ENCODE results near the gene ERAL1. TPM values are rescaled to one million over a fixed set of nuclear protein-coding genes. Genes with fewer than 3 reads are reported as not detected.

ERAL1 gene
- total RNA-seq (2013) = 11.0 TPM
- polyA plus RNA-seq = 10 to 100 TPM; 27.7 to 34.5 (median 33.8) TPM
- polyA minus RNA-seq = 10.7 and 14.7 TPM in 2 replicates
- 2.0 to 6.6 (median 5.0) reads per million in 11 experiments for total RNA-seq

DNA sequence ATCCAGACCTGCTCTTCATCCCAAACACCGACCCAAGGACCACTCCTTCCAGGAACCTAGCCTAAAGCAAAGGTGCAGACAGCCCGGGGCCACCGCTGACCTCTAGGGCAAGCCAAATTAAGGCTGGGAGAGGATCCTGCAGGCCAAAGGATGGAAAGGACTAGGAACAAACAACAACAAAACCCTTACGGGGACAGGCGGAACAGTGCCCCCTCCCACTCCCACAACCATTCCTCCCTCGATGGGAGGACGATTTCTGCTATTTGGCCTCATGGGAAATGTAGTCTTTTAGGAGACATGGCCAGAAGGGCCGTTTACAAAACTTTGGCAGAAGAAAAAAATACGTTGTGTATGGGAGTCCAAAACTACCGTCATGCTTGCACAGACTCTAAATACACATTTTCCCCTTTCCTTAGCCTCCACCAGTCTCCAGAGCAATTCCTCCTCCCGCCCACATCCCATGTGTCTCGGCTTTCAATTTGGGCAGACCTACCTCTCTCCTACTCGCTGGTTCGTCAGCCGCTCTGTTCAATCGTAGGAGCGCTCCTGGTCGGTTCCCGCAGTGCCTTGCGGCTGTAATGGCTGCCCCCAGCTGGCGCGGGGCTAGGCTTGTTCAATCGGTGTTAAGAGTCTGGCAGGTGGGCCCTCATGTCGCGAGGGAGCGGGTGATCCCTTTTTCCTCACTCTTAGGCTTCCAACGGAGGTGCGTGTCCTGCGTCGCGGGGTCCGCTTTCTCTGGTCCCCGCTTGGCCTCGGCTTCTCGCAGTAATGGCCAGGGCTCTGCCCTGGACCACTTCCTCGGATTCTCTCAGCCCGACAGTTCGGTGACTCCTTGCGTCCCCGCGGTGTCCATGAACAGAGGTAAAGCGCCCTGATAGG is at the start of gene ERAL1:
ERAL1 (plus strand) TSS at position 560 of the 879 bp plus-strand sequence; CDS start at position 579, 19 bp downstream.
- Mint-ChIP-seq H3K4me1 (peaks cover 13% of the 10 kb centered on the region), H3K27ac (peak within 1 kb of the TSS; percentile 83 to 96 (median 90)), H3K4me3 (peak within 1 kb of the TSS; percentile 95 to 98), H3K36me3 (peaks cover 27 to 35% of the 10 kb centered on the region in 2 donors), H3K27me3 (ENCODE audit: low read depth in 3 of 3) (peaks cover 0 to 4% (median 1%) of the 10 kb centered on the region in 3 donors), H3K9me3 (no peaks in the 10 kb centered on the region)
- Histone ChIP-seq H3K27ac (ENCODE audit: low read depth in 1 of 2, low read length in 2 of 2) (peak within 1 kb of the TSS; percentile 52 to 86), H3K79me2 (ENCODE audit: insufficient read depth, low read length) (peaks cover 14% of the 10 kb centered on the region), H2AFZ (ENCODE audit: insufficient read depth, low read depth, low read length, poor library complexity, severe bottlenecking) (peak within 1 kb of the TSS; percentile 92), H3K9ac (ENCODE audit: insufficient read depth, low read length, poor library complexity, severe bottlenecking) (peak within 1 kb of the TSS; percentile 82), H3K4me1 (ENCODE audit: control insufficient read depth in 1 of 2, insufficient read depth in 2 of 2, low read length in 2 of 2) (peaks cover 12 to 17% of the 10 kb centered on the region in 2 donors), H3K27me3 (ENCODE audit: control insufficient read depth in 2 of 2, insufficient read depth in 2 of 2, low read length in 2 of 2) (no peaks in the 10 kb centered on the region), H3K9me3 (replicated peaks in 1 of 2; ENCODE audit: control insufficient read depth in 1 of 2, insufficient read depth in 1 of 2, low read length in 2 of 2) (no peaks in the 10 kb centered on the region), H3K4me2 (replicated peaks; ENCODE audit: extremely low read depth, low read length, poor library complexity, severe bottlenecking) (peak within 1 kb of the TSS; percentile 78), H3K36me3 (replicated peaks in 1 of 2; ENCODE audit: control insufficient read depth in 1 of 2, insufficient read depth in 2 of 2, low read length in 2 of 2) (peaks cover 24 to 30% of the 10 kb centered on the region in 2 donors), H4K20me1 (ENCODE audit: insufficient read depth, low read length) (no peaks in the 10 kb centered on the region), H3K4me3 (replicated peaks in 1 of 3; ENCODE audit: low read depth in 2 of 3, low read length in 3 of 3) (peak within 1 kb of the TSS; percentile 74 to 92 (median 88))
- WGBS (ENCODE audit: insufficient coverage) = 1% methylated on average over 29 of the region's 42 CpGs
- intact Hi-C loops (cut with micrococcal nuclease) = loop anchor here in 1 of 2 donors (10.0 kb wide), 1 partner anchor 90 kb away; no protein-coding TSS in a partner anchor
- DNase-seq = peak; percentile 67 to 76 (median 70)
- no peak for TF ChIP-seq CTCF (IDR thresholded peaks at IDR 0.05)

DNA sequence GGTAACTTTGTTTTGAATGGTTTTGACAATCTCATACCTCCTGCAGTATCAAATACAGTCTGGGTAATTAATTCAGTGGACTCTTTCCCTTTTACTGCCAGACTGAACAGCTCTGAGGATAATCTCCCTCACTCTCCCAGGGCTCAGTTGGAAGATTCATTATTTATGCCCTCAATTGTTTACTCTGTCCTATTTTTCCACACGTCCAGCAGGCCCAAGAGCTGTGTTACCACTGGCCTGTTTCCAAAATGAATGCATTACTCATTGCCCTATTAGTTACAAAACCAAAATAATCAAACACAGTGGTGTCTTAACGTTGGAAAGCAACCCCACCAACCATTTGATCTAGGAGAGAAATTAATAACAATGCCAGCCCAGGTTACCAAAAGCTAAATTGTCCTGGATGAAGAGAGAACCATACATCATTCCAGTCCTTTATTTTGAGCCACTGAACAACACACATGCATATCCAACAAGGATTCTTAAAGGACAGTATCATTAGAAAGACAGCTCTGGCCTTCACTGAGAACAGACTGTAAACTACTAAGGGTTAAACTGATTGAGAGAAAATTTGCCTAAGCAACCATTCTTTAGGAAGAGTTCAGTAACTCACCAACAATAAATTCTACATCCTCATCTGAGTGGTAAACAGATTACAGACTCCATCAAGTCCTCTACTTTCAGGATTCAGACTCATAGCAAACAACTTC is 46.7 kb upstream of the ERAL1 start:
- peaks cover 44% of the 10 kb centered on the region for H3K79me2 ChIP-seq (ENCODE audit: insufficient read depth, low read length)
- 40% methylated on average over 1 of the region's 2 CpGs for WGBS (ENCODE audit: insufficient coverage)

More for the DNA sequence above, 46.7 kb upstream of the ERAL1 start:
- Mint-ChIP-seq H3K4me3 (no peak overlapping the region), H3K27ac (peak overlapping the region; percentile 2 to 77 (median 60)), H3K4me1 (peaks cover 22% of the 10 kb centered on the region), H3K9me3 (no peaks in the 10 kb centered on the region), H3K36me3 (peaks cover 21 to 31% of the 10 kb centered on the region in 2 donors), H3K27me3 (ENCODE audit: low read depth in 3 of 3) (no peaks in the 10 kb centered on the region)
- no peak overlapping the region for H3K9ac ChIP-seq (ENCODE audit: insufficient read depth, low read length, poor library complexity, severe bottlenecking)
- peaks cover 18% of the 10 kb centered on the region in 2 donors for H3K4me1 ChIP-seq (ENCODE audit: control insufficient read depth in 1 of 2, insufficient read depth in 2 of 2, low read length in 2 of 2)
- peaks cover 13% of the 10 kb centered on the region for H4K20me1 ChIP-seq (ENCODE audit: insufficient read depth, low read length)
- H3K36me3 ChIP-seq (replicated peaks in 1 of 2; ENCODE audit: control insufficient read depth in 1 of 2, insufficient read depth in 2 of 2, low read length in 2 of 2) = peaks cover 4 to 23% of the 10 kb centered on the region in 2 donors
- H3K4me2 ChIP-seq (replicated peaks; ENCODE audit: extremely low read depth, low read length, poor library complexity, severe bottlenecking) = no peak overlapping the region
- peak overlapping the region in 1 of 2 donors; percentile 66 for H3K27ac ChIP-seq (ENCODE audit: low read depth in 1 of 2, low read length in 2 of 2)
- H3K9me3 ChIP-seq (replicated peaks in 1 of 2; ENCODE audit: control insufficient read depth in 1 of 2, insufficient read depth in 1 of 2, low read length in 2 of 2) = no peaks in the 10 kb centered on the region
- DNase-seq = peak in 1 of 3 donors; percentile 24
- peak overlapping the region; percentile 2 for H2AFZ ChIP-seq (ENCODE audit: insufficient read depth, low read depth, low read length, poor library complexity, severe bottlenecking)
- no peak for TF ChIP-seq CTCF (IDR thresholded peaks at IDR 0.05)
- H3K27me3 ChIP-seq (ENCODE audit: control insufficient read depth in 2 of 2, insufficient read depth in 2 of 2, low read length in 2 of 2) = no peaks in the 10 kb centered on the region
- intact Hi-C loops (cut with micrococcal nuclease) = no loop called here
- no peak overlapping the region for H3K4me3 ChIP-seq (replicated peaks in 1 of 3; ENCODE audit: low read depth in 2 of 3, low read length in 3 of 3)
